GM12865 (cell line): ENCODE results near the gene SLC38A8.

Experiments used
- DNase-seq: peaks from one replicate; pipeline ENCODE4 v3.0.0; 2010; ENCODE audit warnings: low read depth
- H3K4me3 ChIP-seq: 2 replicates; pipeline ENCODE4 v1.5.1; 2011; ENCODE audit warnings: mild to moderate bottlenecking, low read depth, low read length, control low read depth
- CTCF ChIP-seq: IDR thresholded peaks from 2 replicates; pipeline ENCODE4 v1.5.1; 2011; ENCODE audit warnings: low read length, control low read depth, low read depth, inconsistent platforms; ENCODE audit not compliant: insufficient read depth; ENCODE audit errors: missing control alignments

SLC38A8 gene

GRCh38 chr16:84005391-84005790 is 37.2 kb downstream of the SLC38A8 start:
- no peak overlapping the region for H3K4me3 ChIP-seq
- DNase-seq, result no peak
- no peak for TF ChIP-seq CTCF

GRCh38 chr16:84004442-84004841 is 38.2 kb downstream of the SLC38A8 start:
- no peak for TF ChIP-seq CTCF
- no peak overlapping the region for H3K4me3 ChIP-seq
- no peak for DNase-seq

- TF ChIP-seq CTCF, result no peak
- DNase-seq, result no peak
- no peak overlapping the region for H3K4me3 ChIP-seq
These were observed 39.6 kb downstream of the SLC38A8 start for GRCh38 chr16:84003038-84003437.

- TF ChIP-seq CTCF, result no peak
- H3K4me3 ChIP-seq, result no peak overlapping the region
- no peak for DNase-seq
These were observed 40.9 kb downstream of the SLC38A8 start for GRCh38 chr16:84001726-84002125.

- TF ChIP-seq CTCF, result no peak
- no peak for DNase-seq
- H3K4me3 ChIP-seq, result no peak overlapping the region
These were observed 41.5 kb downstream of the SLC38A8 start for GRCh38 chr16:84000989-84001642.

GRCh38 chr16:83998091-83998490 is 44.5 kb downstream of the SLC38A8 start:
- TF ChIP-seq CTCF, result no peak
- no peak for DNase-seq

More at GRCh38 chr16:83998091-83998490, 44.5 kb downstream of the SLC38A8 start:
- no peak overlapping the region for H3K4me3 ChIP-seq
